Mesendoderm (in vitro differentiated cells): ENCODE data around the gene C1orf52.
"Not testable (repeated sequence)": the region's sequence is repeated elsewhere in the genome, so short reads cannot be mapped to it uniquely, and the experiment has no call there.

Experiments used
- DNase-seq: peaks from one replicate; pipeline ENCODE4 v3.0.0; 2013
- H2AK5ac ChIP-seq: 2 replicates; pipeline ENCODE4 v1.6.1; 2013; ENCODE audit warnings: low read length, inconsistent platforms
- H2BK120ac ChIP-seq: 2 replicates; pipeline ENCODE4 v1.6.1; 2013; ENCODE audit warnings: low read depth, mild to moderate bottlenecking, low read length, moderate library complexity, mixed read lengths
- H2BK15ac ChIP-seq: replicated peaks from 2 replicates; pipeline ENCODE4 v1.6.1; 2013; ENCODE audit warnings: low read depth, mild to moderate bottlenecking, moderate library complexity
- H2BK5ac ChIP-seq: 2 replicates; pipeline ENCODE4 v1.6.1; 2013; ENCODE audit warnings: low read length, inconsistent platforms
- H3K18ac ChIP-seq: 2 replicates; pipeline ENCODE4 v1.6.1; 2013; ENCODE audit warnings: mild to moderate bottlenecking, low read length, mixed read lengths
- H3K23ac ChIP-seq: one replicate; pipeline ENCODE4 v1.6.1; 2013; ENCODE audit warnings: low read length
- H3K27ac ChIP-seq: 2 replicates; pipeline ENCODE4 v1.5.1; 2013; ENCODE audit warnings: low read depth, mild to moderate bottlenecking, inconsistent platforms, low read length, moderate library complexity
- H3K27me3 ChIP-seq: 2 replicates; pipeline ENCODE4 v1.6.1; 2013; ENCODE audit warnings: low read length, control low read depth, mild to moderate bottlenecking, inconsistent platforms; ENCODE audit not compliant: insufficient read depth, poor library complexity
- H3K36me3 ChIP-seq: 2 replicates; pipeline ENCODE4 v1.6.1; 2013; ENCODE audit warnings: low read length, inconsistent platforms; ENCODE audit not compliant: control insufficient read depth, insufficient read depth
- H3K4ac ChIP-seq: one replicate; pipeline ENCODE4 v1.6.1; 2013; ENCODE audit warnings: low read depth, mild to moderate bottlenecking, low read length, moderate library complexity
- H3K4me1 ChIP-seq: 2 replicates; pipeline ENCODE4 v1.6.1; 2013; ENCODE audit warnings: low read depth, low read length, inconsistent platforms; ENCODE audit not compliant: control insufficient read depth
- H3K4me2 ChIP-seq: 2 replicates; pipeline ENCODE4 v1.6.1; 2013; ENCODE audit warnings: low read length
- H3K4me3 ChIP-seq: 2 replicates; pipeline ENCODE4 v1.5.1; 2013; ENCODE audit warnings: mild to moderate bottlenecking, low read length
- H3K56ac ChIP-seq: one replicate; pipeline ENCODE4 v1.6.1; 2013; ENCODE audit warnings: low read length
- H3K79me1 ChIP-seq: 2 replicates; pipeline ENCODE4 v1.6.1; 2013; ENCODE audit warnings: low read length, inconsistent platforms
- H3K79me2 ChIP-seq: 2 replicates; pipeline ENCODE4 v1.6.1; 2013; ENCODE audit warnings: mild to moderate bottlenecking, low read length; ENCODE audit not compliant: control insufficient read depth, insufficient read depth
- H3K9ac ChIP-seq: 2 replicates; pipeline ENCODE4 v1.6.1; 2013; ENCODE audit warnings: low read length, inconsistent platforms
- H4K5ac ChIP-seq: one replicate; pipeline ENCODE4 v1.6.1; 2013; ENCODE audit warnings: low read length
- H4K8ac ChIP-seq: one replicate; pipeline ENCODE4 v1.6.1; 2013; ENCODE audit warnings: low read depth, mild to moderate bottlenecking, control low read depth, low read length, moderate library complexity
- WGBS: extraction: QIAGEN DNeasy Blood & Tissue Kit; methylation state at CpG from one replicate; pipeline ENCODE4 v1.1.7; 2013; ENCODE audit warnings: low lambda C conversion rate, missing lambda C conversion rate; ENCODE audit not compliant: insufficient coverage; ENCODE audit errors: extremely low coverage; 5-methylcytosine and 5-hydroxymethylcytosine counted together

Gene C1orf52

DNA sequence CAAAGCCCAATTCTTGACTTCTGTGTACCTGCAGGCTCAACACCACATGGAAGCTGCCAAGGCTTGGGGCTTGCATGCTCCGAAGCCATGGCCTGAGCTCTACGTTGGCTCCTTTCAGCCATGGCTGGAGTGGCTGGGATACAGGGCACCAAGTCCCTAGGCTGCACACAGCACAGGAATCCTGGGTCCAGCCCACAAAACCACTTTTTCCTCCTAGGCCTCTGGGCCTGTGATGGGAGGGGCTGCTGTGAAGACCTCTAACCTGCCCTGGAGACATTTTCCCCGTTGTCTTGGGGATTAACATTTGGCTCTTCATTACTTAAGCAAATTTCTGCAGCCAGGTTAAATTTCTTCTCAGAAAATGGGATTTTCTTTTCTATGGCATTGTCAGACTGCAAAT, 10.4 kb downstream of the C1orf52 start:
- not testable (repeated sequence) for H3K27me3 ChIP-seq, H2BK15ac ChIP-seq, H3K23ac ChIP-seq, H3K18ac ChIP-seq, H2BK120ac ChIP-seq, H3K4me3 ChIP-seq, H2BK5ac ChIP-seq, H3K56ac ChIP-seq, DNase-seq, H3K4me2 ChIP-seq, H3K9ac ChIP-seq, H3K4ac ChIP-seq, H4K8ac ChIP-seq, H3K4me1 ChIP-seq, H3K79me2 ChIP-seq, H3K36me3 ChIP-seq, H3K79me1 ChIP-seq, H2AK5ac ChIP-seq, H4K5ac ChIP-seq, H3K27ac ChIP-seq
- no CpG with 5 or more reads among the region's 3 CpGs for WGBS

DNA sequence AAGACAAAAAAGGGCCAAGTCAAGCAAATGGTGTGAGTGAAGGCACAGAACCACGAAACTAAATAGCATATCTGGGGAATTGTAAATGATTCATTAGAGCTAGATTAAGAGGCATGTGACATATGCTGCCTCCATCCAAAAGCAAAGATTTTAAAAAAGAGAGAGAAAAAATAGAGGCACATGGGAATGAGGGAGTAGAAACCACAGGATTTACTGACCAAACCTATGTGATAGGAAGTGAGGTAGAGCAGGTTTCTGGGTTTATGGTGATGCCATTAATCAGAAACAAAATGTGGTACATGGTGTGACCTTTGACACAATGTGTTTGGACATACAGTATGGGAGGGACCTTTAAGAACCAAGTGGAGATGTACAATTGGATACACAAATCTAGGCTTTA, 13.6 kb downstream of the C1orf52 start:
- Histone ChIP-seq H2BK120ac (no peak overlapping the region), H3K4me2 (no peak overlapping the region)
- no CpG with 5 or more reads among the region's 1 CpG for WGBS

GRCh38 chr1:85245456-85245855, 14.0 kb downstream of the C1orf52 start:
- Histone ChIP-seq H3K4me1 (no peaks in the 10 kb centered on the region), H3K23ac (no peak overlapping the region), H2BK15ac (no peak overlapping the region), H3K4me2 (no peak overlapping the region), H3K27me3 (no peaks in the 10 kb centered on the region), H2AK5ac (no peak overlapping the region), H4K8ac (no peak overlapping the region), H3K4ac (no peak overlapping the region), H3K56ac (no peak overlapping the region), H3K36me3 (no peaks in the 10 kb centered on the region), H3K4me3 (no peak overlapping the region), H3K9ac (no peak overlapping the region), H3K79me1 (no peaks in the 10 kb centered on the region), H3K18ac (no peak overlapping the region), H2BK120ac (no peak overlapping the region), H3K79me2 (no peaks in the 10 kb centered on the region), H3K27ac (no peak overlapping the region), H2BK5ac (no peak overlapping the region), H4K5ac (no peak overlapping the region)
- no CpG with 5 or more reads among the region's 1 CpG for WGBS
- no peak for DNase-seq

More for the DNA sequence above, 13.6 kb downstream of the C1orf52 start:
- H3K79me1 ChIP-seq = no peaks in the 10 kb centered on the region
- no peak overlapping the region for H4K5ac ChIP-seq
- H4K8ac ChIP-seq = no peak overlapping the region
- H2BK15ac ChIP-seq = no peak overlapping the region
- no peak overlapping the region for H3K56ac ChIP-seq
- H3K36me3 ChIP-seq = no peaks in the 10 kb centered on the region
- no peak overlapping the region for H2AK5ac ChIP-seq
- no peak overlapping the region for H3K23ac ChIP-seq
- no peak overlapping the region for H3K4ac ChIP-seq
- H3K79me2 ChIP-seq = no peaks in the 10 kb centered on the region
- no peaks in the 10 kb centered on the region for H3K27me3 ChIP-seq
- no peak overlapping the region for H3K9ac ChIP-seq
- no peak overlapping the region for H3K4me3 ChIP-seq
- no peak overlapping the region for H3K27ac ChIP-seq
- H3K18ac ChIP-seq = no peak overlapping the region
- no peaks in the 10 kb centered on the region for H3K4me1 ChIP-seq
- no peak overlapping the region for H2BK5ac ChIP-seq
- DNase-seq = no peak

GRCh38 chr1:85244271-85245061, 15.0 kb downstream of the C1orf52 start:
- H2AK5ac ChIP-seq = no peak overlapping the region
- no peaks in the 10 kb centered on the region for H3K79me2 ChIP-seq
- H2BK15ac ChIP-seq = no peak overlapping the region
- H2BK5ac ChIP-seq = no peak overlapping the region
- H3K4ac ChIP-seq = no peak overlapping the region
- H3K79me1 ChIP-seq = no peaks in the 10 kb centered on the region
- peaks cover 3% of the 10 kb centered on the region for H3K4me1 ChIP-seq
- H3K9ac ChIP-seq = no peak overlapping the region
- no peaks in the 10 kb centered on the region for H3K27me3 ChIP-seq
- H4K8ac ChIP-seq = no peak overlapping the region
- H3K4me3 ChIP-seq = no peak overlapping the region
- no peak overlapping the region for H3K4me2 ChIP-seq
- no peak for DNase-seq
- H3K36me3 ChIP-seq = no peaks in the 10 kb centered on the region
- no peak overlapping the region for H3K56ac ChIP-seq
- H3K18ac ChIP-seq = no peak overlapping the region
- no peak overlapping the region for H2BK120ac ChIP-seq
- H3K27ac ChIP-seq = no peak overlapping the region
- H3K23ac ChIP-seq = no peak overlapping the region
- H4K5ac ChIP-seq = no peak overlapping the region
- no CpG with 5 or more reads among the region's 4 CpGs for WGBS

- Histone ChIP-seq H3K18ac (no peak overlapping the region), H2BK120ac (no peak overlapping the region), H3K79me2 (no peaks in the 10 kb centered on the region), H3K4ac (no peak overlapping the region), H2BK5ac (no peak overlapping the region), H3K36me3 (no peaks in the 10 kb centered on the region), H2AK5ac (no peak overlapping the region), H3K9ac (no peak overlapping the region), H2BK15ac (no peak overlapping the region), H3K4me1 (peaks cover 3% of the 10 kb centered on the region), H3K56ac (no peak overlapping the region), H4K8ac (no peak overlapping the region), H3K27me3 (no peaks in the 10 kb centered on the region), H3K4me3 (no peak overlapping the region), H4K5ac (no peak overlapping the region), H3K4me2 (no peak overlapping the region), H3K27ac (no peak overlapping the region), H3K23ac (no peak overlapping the region), H3K79me1 (no peaks in the 10 kb centered on the region)
- DNase-seq = no peak
These were observed 16.1 kb downstream of the C1orf52 start for GRCh38 chr1:85243372-85243771.

DNA sequence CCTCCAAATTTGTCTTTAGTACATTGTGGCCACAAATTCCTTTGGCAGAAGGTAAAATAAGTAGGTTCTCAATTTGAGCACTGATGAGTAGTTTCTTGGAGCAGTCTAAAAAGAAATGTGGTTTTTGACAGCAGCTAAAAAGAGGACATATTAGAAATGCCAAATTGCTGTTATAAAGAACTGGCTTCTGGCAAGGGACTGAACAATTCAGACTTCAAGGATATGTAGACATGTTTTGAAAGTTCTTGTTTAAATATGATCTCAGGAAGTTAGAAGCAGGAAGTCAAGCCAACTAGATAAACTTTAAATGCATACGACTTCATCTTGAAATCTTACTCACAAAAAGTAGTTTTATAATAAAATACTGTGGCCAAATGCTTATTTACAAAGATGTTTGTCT, 18.8 kb downstream of the C1orf52 start:
- DNase-seq = no peak
- Histone ChIP-seq H3K18ac (no peak overlapping the region), H2AK5ac (no peak overlapping the region), H3K27ac (no peak overlapping the region), H3K4ac (no peak overlapping the region), H2BK15ac (no peak overlapping the region), H3K27me3 (no peaks in the 10 kb centered on the region), H3K23ac (no peak overlapping the region), H2BK5ac (no peak overlapping the region), H3K9ac (no peak overlapping the region), H3K4me3 (no peak overlapping the region), H3K79me1 (no peaks in the 10 kb centered on the region), H3K56ac (no peak overlapping the region), H3K4me1 (peaks cover 3% of the 10 kb centered on the region), H3K79me2 (no peaks in the 10 kb centered on the region), H4K8ac (no peak overlapping the region), H3K36me3 (no peaks in the 10 kb centered on the region), H2BK120ac (no peak overlapping the region), H3K4me2 (no peak overlapping the region), H4K5ac (no peak overlapping the region)
- WGBS = no CpG with 5 or more reads among the region's 1 CpG
